ENCODE measurements around the gene EDRF1.

GRCh38 chr10:125693524-125693847, 26.0 kb upstream of the EDRF1 start:
- TF ChIP-seq CTCF (IDR thresholded peaks at IDR 0.05) (no peak), POLR2A (IDR thresholded peaks at IDR 0.05) (no peak)
